RWPE1 (cell line): Measurements from ENCODE around the gene ANGEL2.
A peak's percentile ranks its signal among the peaks of the same experiment; 100 is the strongest.

Experiments
- CTCF ChIA-PET: fragments of 350-600 bp; sonication (Branson Sonifier 250); formaldehyde crosslinking; extraction: SDS; loops from one replicate; lab custom pipeline; 2021; lab: Yijun Ruan, JAX
- POLR2A ChIA-PET: fragments of 400-600 bp; formaldehyde crosslinking; extraction: SDS; loops from one replicate; lab custom pipeline; 2020; ENCODE audit warnings: antibody characterized with exemption; ENCODE audit not compliant: low non-redundant PET; lab: Yijun Ruan, JAX
- DNase-seq: peaks from one replicate; pipeline ENCODE4 v3.0.0; 2012; ENCODE audit warnings: low spot score
- H3K27ac ChIP-seq: fragments of 450-650 bp; 2 replicates; pipeline ENCODE4 v1.5.1; 2017
- CTCF ChIP-seq: fragments of 450-650 bp; conservative IDR thresholded peaks from 2 replicates; pipeline ENCODE4 v1.5.1; 2017; ENCODE audit warnings: low read depth, mild to moderate bottlenecking

The ANGEL2 gene

GRCh38 chr1:212951126-212951946, 64.3 kb downstream of the ANGEL2 start:
- no peak for DNase-seq
- no peak overlapping the region for H3K27ac ChIP-seq
- POLR2A ChIA-PET, result interaction anchor here (0.6 kb wide), 1 partner anchor 160 kb away, joined by 3 read pairs; no protein-coding TSS in a partner anchor
- CTCF ChIA-PET, result interaction anchor here (0.9 to 1.3 kb wide), 3 partner anchors 17 to 202 kb away, joined by 3 to 5 read pairs (median 4); no protein-coding TSS in a partner anchor
- no peak for TF ChIP-seq CTCF

- peak; percentile 80 for DNase-seq
- no peak within 1 kb of the TSS for H3K27ac ChIP-seq
- CTCF ChIA-PET, result interaction anchor here (0.6 to 1.3 kb wide), 4 partner anchors 18 to 1717 kb away, joined by 3 to 5 read pairs (median 4); no protein-coding TSS in a partner anchor
- POLR2A ChIA-PET, result interaction anchor here (0.6 kb wide), 1 partner anchor 159 kb away, joined by 3 read pairs; no protein-coding TSS in a partner anchor
- TF ChIP-seq CTCF, result no peak
Measured at GRCh38 chr1:212950243-212951125, 65.2 kb downstream of the ANGEL2 start, which contains the start of gene VASH2. TSS of gene VASH2 (plus strand) at chr1:212950541. CDS start at chr1:212951543, 1,002 bp downstream.

- DNase-seq, result no peak
- no peak overlapping the region for H3K27ac ChIP-seq
- CTCF ChIA-PET, result interaction anchor here (1.3 kb wide), 1 partner anchor 19 kb away, joined by 4 read pairs; no protein-coding TSS in a partner anchor
- no peak for TF ChIP-seq CTCF
- POLR2A ChIA-PET, result no interaction called here
Measured at GRCh38 chr1:212949771-212950170, 65.9 kb downstream of the ANGEL2 start.

- H3K27ac ChIP-seq, result no peak overlapping the region
- no peak for DNase-seq
- no peak for TF ChIP-seq CTCF
- POLR2A ChIA-PET, result no interaction called here
- CTCF ChIA-PET, result no interaction called here
Measured at GRCh38 chr1:212946872-212947271, 68.8 kb downstream of the ANGEL2 start.

- ChIA-PET POLR2A (no interaction called here), CTCF (interaction anchor here (0.6 kb wide), 1 partner anchor 1268 kb away, joined by 5 read pairs; no protein-coding TSS in a partner anchor)
- H3K27ac ChIP-seq, result no peak overlapping the region
- no peak for DNase-seq
- no peak for TF ChIP-seq CTCF
Measured at GRCh38 chr1:212945463-212946160, 70.1 kb downstream of the ANGEL2 start.
